ENCODE results near the gene DEPDC1B. TPM values are rescaled to one million over a fixed set of nuclear protein-coding genes. Genes with fewer than 3 reads are reported as not detected.

DEPDC1B gene
- total RNA-seq, 1 experiment from 2014 or later = 29.2 TPM

- Histone ChIP-seq H3F3A (ENCODE audit: insufficient read depth, low read depth) (no peaks in the 10 kb centered on the region), H3K4me1 (replicated peaks; ENCODE audit: insufficient read depth) (no peaks in the 10 kb centered on the region), H3K9me2 (ENCODE audit: insufficient read depth) (no peaks in the 10 kb centered on the region), H4K20me1 (ENCODE audit: insufficient read depth) (no peaks in the 10 kb centered on the region), H3K4me3 (no peak overlapping the region), H3K9me3 (ENCODE audit: insufficient read depth, low read depth) (no peaks in the 10 kb centered on the region), H2AFZ (no peak overlapping the region), H3K27me3 (ENCODE audit: insufficient read depth, low read depth) (no peaks in the 10 kb centered on the region), H3K36me3 (ENCODE audit: low read depth) (no peaks in the 10 kb centered on the region), H3K27ac (no peak overlapping the region), H3K4me2 (no peak overlapping the region), H3K79me2 (ENCODE audit: low read depth) (0 out of 2 replicates have a peak, but pooled peaks cover 4% of the 10 kb centered on the region)
- TF ChIP-seq EZH2 (IDR thresholded peaks at IDR 0.05; ENCODE audit: low read depth) (no peak), CTCF (conservative IDR thresholded peaks at IDR 0.05) (peak; percentile 75)
- CTCF ChIA-PET = interaction anchor here (0.8 kb wide), 1 partner anchor 1705 kb away, joined by 3 read pairs; no protein-coding TSS in a partner anchor
- DNase-seq = no peak
- POLR2A ChIA-PET (ENCODE audit: unreplicated experiment) = no interaction called here
- intact Hi-C loops (cut with micrococcal nuclease; ENCODE audit: unreplicated experiment) = loop anchor here (1.0 to 10.0 kb wide), 5 partner anchors 164 to 377 kb away; partner anchors contain the start of genes ELOVL7, ERCC8 and NDUFAF2
- BruUV-seq (replicated peaks) = no TSS peak
Observed at GRCh38 chr5:60677850-60678664, 21.9 kb downstream of the DEPDC1B start.

- no peaks in the 10 kb centered on the region for H3F3A ChIP-seq (ENCODE audit: insufficient read depth, low read depth)
- ChIA-PET CTCF (interaction anchor here (0.6 kb wide), 2 partner anchors 175 to 1533 kb away, joined by 4 to 6 read pairs; no protein-coding TSS in a partner anchor), POLR2A (ENCODE audit: unreplicated experiment) (no interaction called here)
- H3K36me3 ChIP-seq (ENCODE audit: low read depth) = no peaks in the 10 kb centered on the region
- no peak overlapping the region for H3K4me3 ChIP-seq
- TF ChIP-seq CTCF (conservative IDR thresholded peaks at IDR 0.05) (no peak), EZH2 (IDR thresholded peaks at IDR 0.05; ENCODE audit: low read depth) (no peak)
- H3K9me3 ChIP-seq (ENCODE audit: insufficient read depth, low read depth) = no peaks in the 10 kb centered on the region
- H3K4me2 ChIP-seq = no peak overlapping the region
- H3K4me1 ChIP-seq (replicated peaks; ENCODE audit: insufficient read depth) = no peaks in the 10 kb centered on the region
- no peaks in the 10 kb centered on the region for H3K27me3 ChIP-seq (ENCODE audit: insufficient read depth, low read depth)
- DNase-seq = no peak
- no peak overlapping the region for H2AFZ ChIP-seq
- H3K27ac ChIP-seq = no peak overlapping the region
- intact Hi-C loops (cut with micrococcal nuclease; ENCODE audit: unreplicated experiment) = loop anchor here (5.0 to 10.0 kb wide), 4 partner anchors 167 to 380 kb away; partner anchors contain the start of genes ELOVL7, ERCC8 and NDUFAF2
- H4K20me1 ChIP-seq (ENCODE audit: insufficient read depth) = no peaks in the 10 kb centered on the region
- BruUV-seq (replicated peaks) = no TSS peak
- H3K79me2 ChIP-seq (ENCODE audit: low read depth) = 0 out of 2 replicates have a peak, but pooled peaks cover 4% of the 10 kb centered on the region
- H3K9me2 ChIP-seq (ENCODE audit: insufficient read depth) = no peaks in the 10 kb centered on the region
Observed at GRCh38 chr5:60675286-60675685, 24.7 kb downstream of the DEPDC1B start.

DNA sequence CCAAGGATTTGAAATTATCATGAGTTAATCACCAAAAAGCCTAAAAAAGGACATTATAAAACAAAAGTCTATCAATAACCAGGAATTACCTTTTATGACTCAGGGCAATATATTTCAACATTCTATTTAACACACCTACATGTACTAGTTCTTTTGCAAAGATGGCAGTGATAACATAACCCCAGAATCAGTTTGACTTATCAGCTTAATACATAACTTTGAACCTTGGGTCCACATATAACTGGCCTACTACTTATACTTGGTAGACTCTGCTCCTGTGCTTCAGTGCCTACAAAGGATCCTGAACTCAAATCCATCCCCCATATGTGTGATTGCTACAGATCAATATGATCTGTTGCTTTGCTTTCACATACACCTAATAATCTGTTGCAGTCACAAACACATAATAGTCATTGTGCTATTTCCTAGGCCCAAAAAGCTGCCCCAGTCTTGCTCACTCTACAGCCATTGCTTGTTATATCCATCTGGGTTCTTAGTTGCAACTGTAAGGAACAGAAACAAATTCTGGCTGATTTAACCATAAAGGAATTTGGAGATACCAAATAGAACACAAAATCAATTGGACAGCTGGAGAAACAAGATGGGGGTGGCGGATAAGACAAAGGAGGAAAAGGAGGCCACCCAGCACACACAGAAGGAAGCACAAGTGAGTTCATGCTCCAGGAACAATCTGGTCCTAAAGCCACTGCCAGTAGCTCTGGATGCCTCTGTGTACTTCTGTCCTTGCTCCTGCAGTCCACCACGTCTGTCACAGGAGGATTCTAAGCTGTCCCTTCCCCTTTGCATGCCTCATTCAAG is 25.5 kb downstream of the DEPDC1B start:
- intact Hi-C loops (cut with micrococcal nuclease; ENCODE audit: unreplicated experiment) = loop anchor here (5.0 to 10.0 kb wide), 4 partner anchors 168 to 380 kb away; partner anchors contain the start of genes ELOVL7, ERCC8 and NDUFAF2
- Histone ChIP-seq H3K27me3 (ENCODE audit: insufficient read depth, low read depth) (no peaks in the 10 kb centered on the region), H3K9me3 (ENCODE audit: insufficient read depth, low read depth) (no peaks in the 10 kb centered on the region), H3K36me3 (ENCODE audit: low read depth) (no peaks in the 10 kb centered on the region), H4K20me1 (ENCODE audit: insufficient read depth) (no peaks in the 10 kb centered on the region), H3F3A (ENCODE audit: insufficient read depth, low read depth) (no peaks in the 10 kb centered on the region), H3K4me3 (no peak overlapping the region), H3K79me2 (ENCODE audit: low read depth) (0 out of 2 replicates have a peak, but pooled peaks cover 4% of the 10 kb centered on the region), H3K4me1 (replicated peaks; ENCODE audit: insufficient read depth) (no peaks in the 10 kb centered on the region), H3K4me2 (no peak overlapping the region), H3K9me2 (ENCODE audit: insufficient read depth) (no peaks in the 10 kb centered on the region), H2AFZ (no peak overlapping the region), H3K27ac (no peak overlapping the region)
- DNase-seq = no peak
- BruUV-seq (replicated peaks) = no TSS peak
- CTCF ChIA-PET = no interaction called here
- POLR2A ChIA-PET (ENCODE audit: unreplicated experiment) = no interaction called here
- TF ChIP-seq EZH2 (IDR thresholded peaks at IDR 0.05; ENCODE audit: low read depth) (no peak), CTCF (conservative IDR thresholded peaks at IDR 0.05) (no peak)
